ENCODE data around the gene CLIC3.

The CLIC3 gene

DNA sequence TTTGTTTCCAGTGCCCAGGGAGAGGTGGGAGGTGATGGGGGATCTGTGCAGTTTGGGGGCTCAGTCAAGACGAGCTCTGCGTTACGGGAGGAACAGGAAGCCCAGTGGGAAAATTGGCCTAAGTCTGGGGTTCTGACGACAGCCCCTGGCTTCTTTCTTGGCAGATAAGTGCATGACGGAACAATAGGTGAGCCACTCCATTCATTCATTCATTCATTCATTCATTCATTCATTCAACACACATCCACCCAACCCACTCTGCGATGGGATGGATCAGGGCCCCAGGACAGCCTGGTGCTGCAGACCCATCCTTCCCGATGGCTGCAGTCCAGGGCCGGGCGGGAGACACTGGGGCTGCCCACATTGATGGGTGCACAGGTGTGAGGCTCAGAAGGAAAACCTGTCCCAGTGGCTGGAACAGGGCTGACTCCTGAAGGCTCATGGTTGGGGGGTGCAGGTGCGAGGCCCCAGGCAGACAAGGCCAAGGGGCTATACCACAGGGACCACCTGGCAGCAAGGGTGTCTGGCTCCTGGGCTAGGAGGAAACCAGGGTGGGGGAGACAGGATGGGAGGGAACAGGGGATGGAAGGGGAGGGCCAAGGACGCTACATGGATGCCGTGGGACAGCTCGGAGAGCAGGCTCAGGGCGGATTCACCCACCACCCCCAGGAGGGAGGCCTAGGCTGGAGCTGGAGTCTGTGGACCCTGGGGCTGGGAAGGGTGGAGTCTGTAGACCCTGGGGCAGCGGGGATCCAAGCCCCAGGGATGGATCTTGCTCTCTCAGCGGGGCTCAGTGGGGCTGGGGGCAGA, 15.5 kb downstream of the CLIC3 start:
- no peak for DNase-seq (ENCODE audit: low spot score)

DNA sequence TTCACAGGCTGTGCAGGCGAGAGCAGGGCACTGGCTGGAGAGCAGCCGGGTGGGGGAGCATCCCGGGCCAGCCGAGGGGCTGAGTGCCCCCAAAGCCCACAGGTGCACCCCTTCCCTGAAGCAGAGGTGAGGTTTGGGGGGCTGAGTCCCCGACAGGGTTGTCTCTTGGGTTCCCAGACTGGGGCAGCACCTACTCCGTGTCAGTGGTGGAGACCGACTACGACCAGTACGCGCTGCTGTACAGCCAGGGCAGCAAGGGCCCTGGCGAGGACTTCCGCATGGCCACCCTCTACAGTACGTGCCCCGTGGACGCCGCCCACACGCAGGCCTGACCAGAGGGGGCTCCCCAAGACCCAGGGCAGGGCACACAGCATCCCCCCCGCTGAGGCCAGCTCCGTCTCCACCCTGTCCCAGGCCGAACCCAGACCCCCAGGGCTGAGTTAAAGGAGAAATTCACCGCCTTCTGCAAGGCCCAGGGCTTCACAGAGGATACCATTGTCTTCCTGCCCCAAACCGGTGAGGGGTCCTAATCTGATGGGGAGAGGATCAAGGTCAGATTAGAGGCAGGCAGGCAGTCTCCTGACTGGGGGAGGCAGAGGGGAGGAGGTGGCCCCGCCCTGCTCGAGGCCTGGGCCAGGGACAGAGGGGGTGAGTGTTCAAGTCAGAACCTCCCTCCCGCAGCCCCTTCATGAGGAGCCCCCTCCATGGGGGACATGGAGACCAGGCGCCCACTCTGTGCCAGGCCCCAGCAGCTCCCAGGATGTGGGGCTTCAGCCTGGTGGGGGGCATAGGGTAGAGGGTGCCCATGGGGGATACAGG, 16.4 kb downstream of the CLIC3 start:
- DNase-seq (ENCODE audit: low spot score) = no peak

DNA sequence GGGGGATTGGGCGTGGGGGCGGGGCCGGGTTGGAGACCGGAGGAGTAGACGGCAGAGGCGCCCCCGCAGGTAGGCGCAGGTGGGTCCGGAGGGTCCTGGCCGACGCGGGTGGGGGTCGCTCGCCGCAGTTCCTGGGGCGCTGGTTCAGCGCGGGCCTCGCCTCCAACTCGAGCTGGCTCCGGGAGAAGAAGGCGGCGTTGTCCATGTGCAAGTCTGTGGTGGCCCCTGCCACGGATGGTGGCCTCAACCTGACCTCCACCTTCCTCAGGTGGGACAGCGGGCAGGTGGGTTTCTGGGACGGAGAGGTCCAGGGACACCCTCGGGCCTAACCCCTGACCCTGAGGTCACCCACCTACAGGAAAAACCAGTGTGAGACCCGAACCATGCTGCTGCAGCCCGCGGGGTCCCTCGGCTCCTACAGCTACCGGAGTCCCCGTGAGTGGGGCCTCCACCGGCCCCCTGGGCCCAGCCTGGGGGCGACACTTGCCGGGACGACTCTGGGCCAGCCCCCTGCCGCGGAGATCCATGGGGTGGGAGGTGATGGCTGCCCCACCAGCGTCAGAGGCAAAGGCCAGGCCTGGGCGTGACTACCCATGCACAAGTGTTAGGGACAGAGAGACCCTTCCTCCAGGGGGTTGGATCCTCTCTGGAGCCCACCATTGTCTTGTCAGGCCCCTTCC, 17.4 kb downstream of the CLIC3 start:
- no peak for DNase-seq (ENCODE audit: low spot score)

DNA sequence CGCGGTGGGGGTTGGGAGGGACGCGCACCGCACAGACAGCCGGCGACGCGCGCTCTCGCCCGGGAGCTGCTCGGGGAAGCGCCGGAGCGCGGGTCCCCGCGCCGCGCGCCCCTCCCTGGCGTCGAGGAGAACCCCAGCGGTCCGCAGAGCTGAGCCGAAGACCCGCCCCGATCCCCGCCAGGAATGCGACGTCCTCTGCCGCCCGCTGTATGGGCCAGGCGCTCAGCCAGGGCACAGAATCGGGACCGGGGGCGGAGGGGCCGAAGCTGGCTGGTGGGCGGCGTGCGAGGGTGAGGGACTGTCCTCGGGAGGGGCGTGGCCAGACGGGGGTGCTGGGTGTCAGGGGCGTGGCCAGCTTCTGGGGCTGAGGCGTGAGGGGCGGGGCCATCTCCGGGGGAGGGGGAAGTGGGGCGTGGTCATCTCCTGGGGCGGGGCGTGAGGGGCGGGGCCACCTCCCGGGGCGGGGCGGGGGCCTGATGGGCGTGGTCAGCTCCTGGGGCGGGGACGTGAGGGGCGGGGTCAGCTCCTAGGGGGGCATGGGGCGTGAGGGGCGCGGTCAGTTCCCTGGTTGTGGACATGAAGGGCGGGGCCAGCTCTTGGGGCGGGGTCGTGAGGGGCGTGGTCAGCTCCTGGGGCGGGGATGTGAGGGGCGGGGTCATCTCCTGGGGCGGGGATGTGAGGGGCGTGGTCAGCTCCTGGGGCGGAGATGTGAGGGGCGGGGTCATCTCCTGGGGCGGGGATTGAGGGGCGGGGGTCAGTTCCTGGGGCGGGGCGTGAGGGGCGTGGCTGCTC, 18.1 kb downstream of the CLIC3 start:
- DNase-seq (ENCODE audit: low spot score) = peak; percentile 87

DNA sequence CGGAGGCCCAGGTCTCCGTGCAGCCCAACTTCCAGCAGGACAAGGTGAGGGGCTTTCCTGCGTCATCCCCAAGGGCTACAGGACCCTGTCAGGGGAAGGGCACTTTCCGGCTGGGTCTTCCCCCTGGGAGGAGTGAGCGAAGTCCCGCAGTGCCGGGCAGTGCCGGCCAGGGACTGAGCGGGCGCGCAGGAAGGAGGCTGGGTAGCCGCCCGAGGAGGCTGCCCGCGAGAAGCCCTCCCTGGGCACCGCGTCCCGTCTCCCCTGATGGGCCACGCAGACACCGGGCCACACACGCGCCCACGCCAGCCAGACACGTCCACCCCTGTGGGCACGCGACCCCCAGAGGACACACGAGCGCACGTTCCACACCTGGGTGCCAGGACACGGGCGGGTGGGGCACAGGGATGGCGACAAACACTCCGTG, 18.7 kb downstream of the CLIC3 start:
- DNase-seq (ENCODE audit: low spot score) = no peak

DNA sequence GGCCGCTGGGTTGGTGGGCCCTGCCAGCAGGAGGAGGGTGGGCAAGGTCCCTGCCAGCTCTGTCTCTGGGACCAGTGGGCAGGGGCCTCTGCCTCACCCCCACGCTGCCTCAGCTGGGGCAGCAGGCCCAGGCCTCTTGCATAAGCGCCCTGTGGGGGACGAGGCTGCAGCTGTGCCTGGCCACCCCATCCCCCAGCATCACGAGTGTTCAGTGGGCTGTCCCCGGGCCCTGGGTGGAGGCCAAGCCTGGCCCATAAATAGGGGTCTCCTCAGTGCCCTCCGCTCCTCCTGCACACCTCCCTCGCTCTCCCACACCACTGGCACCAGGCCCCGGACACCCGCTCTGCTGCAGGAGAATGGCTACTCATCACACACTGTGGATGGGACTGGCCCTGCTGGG, 19.1 kb downstream of the CLIC3 start, which contains the start of gene PTGDS:
TSS of gene PTGDS (plus strand) at position 282 of the 400 bp plus-strand sequence. CDS start at position 357, 75 bp downstream.
- DNase-seq (ENCODE audit: low spot score) = no peak

DNA sequence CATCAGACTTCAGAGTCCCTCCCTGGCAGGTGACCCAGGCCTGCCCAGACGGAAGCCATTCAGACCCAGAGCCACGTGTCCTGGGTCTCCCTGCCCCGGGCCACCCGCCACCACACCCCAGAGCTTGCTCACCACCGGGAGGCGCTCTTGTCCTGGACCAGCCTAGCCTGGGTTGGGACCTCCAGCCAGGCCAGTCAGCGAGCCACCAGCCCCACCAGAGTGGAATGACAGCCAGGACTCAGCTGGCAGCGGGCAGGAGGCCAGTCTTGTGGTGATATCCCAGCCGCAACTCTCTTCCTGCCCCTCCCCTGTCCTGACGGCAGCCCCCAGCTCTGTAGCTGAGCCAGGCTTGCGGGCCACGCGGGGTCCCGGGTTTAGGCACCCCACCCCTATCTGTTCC, 20.7 kb downstream of the CLIC3 start:
- no peak for DNase-seq (ENCODE audit: low spot score)

DNA sequence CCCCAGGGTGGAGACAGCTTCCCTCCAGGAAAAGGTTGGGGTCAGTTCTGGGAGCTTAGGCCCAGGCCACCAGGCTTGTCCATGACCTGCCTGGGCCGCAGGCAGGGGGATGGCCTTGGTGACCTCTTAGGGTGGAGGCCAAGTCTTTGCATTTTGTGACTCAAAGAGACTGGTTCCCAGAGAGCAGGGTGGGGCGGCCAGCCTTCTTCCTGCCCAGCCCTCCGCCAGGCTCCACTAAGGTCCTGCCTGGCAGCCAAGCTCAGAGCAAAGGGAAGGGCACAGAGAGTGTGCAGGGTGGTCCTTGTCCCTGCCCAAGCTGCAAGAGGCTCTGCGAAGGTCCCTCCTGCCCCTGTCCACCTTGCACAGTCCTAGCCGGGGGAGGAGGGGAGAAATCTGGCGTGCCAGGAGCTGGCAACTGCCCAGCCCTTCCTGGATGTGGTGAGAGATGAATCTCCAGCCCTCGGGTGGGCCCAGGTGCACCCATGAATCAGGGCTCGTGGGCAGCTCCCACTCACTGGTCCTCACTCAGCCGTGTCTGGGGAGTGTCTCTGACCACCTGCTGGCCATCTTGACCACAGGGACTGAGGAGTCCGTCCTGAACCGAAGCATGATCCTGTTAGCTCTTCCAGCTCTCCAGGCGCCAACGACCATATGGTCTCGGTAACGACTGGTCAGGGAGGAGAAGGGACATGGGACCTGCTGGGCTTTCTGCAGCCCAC, 21.4 kb downstream of the CLIC3 start:
- DNase-seq (ENCODE audit: low spot score) = no peak

DNA sequence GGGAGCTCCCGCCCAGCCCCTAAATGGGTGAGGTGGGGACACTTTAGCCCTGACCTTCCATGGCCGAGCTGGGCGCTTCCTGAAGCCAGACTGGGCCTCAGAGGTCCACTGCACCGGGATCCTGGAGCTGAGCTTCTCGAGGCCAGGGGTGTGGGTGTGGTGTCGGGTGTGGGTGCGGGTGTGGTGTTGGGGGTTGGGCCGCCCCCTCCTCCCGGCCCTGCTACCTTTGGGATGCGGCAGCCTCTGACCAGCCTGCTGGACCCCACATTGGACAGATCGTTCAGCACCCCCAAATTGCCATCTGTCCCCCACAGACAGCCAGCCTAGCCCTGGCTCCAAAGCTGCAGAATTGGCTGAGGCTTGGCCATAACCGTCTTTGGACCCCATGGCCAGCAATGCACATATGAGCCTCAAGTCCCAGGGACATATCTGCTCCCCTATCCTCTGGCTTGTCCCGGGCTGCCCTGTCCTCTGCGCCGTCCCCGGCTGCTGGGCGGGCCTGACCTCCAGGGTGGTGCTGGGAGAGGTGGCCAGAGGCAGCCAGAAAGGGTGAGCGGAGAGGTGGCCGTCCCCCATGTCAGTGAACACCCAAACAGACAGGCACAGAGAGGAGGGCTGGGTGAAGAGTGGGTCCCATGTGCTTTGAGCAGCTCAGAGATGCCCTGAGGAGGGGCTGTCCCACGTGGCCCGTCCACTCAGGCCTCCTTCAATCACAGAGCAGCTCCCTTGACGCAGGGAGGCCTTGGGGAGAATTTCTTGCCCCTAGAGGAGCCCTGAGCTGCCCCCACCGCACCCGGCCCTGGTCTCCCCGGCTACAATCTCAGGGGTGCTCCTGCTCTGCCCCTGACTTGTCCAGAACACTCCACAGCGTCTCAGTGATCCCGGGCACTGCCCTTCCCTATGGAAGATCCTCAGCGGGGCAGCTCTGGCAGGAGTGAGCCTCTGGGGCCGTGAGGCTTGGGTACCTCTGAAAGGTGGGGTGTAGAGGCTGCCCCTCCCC, 22.4 kb downstream of the CLIC3 start:
- DNase-seq (ENCODE audit: low spot score) = no peak

DNA sequence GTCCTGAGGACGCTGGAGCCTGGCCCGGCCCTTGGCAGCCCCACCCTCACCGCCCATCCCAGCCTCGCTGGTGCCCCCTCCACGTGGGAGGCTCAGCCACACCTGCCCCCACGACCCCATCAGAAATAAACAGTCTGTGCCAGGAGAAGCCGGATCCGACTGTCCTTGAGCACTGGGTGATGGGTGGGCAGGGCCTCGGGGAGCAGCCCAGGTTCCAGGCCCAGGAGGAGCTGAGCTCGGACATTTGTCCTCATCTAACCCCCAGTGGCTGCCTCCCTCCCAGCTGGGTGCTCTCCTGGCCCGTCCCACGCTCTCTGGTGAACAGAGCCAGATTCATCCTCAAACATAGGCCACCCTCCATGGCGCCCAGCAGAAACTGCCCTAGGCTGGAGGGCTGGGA, 23.6 kb downstream of the CLIC3 start:
- DNase-seq (ENCODE audit: low spot score) = no peak

DNA sequence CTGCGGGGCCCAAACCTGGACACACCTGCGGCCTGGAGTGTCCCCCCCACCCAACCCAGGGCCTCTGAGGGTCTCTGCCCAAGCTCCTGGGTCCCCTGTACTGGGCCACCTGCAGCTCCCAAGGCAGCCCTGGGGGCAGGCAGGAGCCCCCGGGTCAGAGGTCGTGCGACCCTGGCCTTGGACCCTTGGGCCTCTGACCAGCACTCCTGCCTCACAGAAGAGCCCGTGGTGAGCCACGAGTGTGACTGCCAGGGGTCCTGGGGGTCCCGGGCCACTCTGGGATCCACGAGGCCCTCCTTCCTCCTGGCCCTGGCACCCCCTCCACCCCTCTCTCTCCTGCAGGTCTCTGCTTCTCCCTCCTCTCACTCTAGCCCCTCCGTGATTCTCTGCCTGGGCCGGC, 24.0 kb downstream of the CLIC3 start:
- no peak for DNase-seq (ENCODE audit: low spot score)

DNA sequence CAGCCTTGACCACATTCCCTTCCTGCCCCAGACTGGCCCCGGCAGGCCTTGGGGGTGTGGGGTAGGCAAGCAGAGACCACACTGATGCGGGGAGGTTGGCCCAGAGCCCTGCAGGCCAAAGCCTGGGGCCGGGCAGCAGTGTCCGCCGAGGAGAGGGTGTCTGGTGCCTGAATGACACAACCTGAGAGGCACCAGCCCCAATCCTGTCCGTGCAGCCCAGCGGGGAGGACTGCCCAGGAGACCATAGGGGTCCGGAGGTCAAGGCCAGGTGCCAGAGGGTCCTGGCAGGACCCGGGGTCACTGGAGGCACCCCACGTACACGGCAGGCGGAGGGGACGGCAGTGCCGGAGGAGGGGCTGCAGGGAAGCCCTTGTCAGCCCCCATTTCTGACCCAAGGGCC, 24.6 kb downstream of the CLIC3 start:
- DNase-seq (ENCODE audit: low spot score) = no peak

DNA sequence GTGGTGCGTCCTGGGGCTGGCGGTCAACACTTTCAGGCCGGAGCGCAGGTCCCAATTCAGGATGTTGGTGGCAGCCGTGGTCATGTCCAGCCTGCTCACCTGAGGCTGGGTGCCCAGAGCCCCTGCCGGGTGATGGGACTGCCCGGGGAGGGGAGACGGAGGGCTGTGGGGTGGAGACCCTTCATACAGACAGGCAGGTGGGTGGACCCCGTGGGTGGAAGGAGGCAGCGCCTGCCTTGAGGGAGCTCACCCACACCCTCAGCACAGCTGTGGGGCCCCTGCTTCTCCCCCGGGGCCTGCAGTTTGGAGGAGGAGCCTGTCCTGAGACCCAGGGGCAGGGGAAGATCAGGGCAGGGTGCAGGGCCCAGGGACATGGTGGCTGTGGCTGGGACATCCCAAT, 26.0 kb downstream of the CLIC3 start:
- no peak for DNase-seq (ENCODE audit: low spot score)

DNA sequence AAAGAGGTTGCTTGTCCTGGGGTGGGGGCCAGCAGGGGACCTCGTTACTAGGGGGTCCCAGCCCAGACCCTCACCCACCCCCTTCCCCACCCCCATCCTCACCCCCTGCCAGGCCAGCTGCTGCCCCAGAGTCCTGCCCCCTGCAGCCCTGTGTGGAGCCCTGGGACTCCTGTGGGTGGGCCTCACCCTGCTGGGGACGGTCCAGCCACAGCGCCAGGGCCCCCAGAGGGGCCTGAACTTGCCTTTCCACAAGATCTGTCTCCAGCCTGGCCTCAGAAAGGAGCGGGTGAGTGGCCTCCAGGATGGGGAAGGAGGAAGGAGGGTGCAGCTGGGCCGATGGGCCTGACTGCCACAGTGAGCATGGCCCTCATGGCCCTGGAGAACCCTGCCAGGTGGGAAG, 26.6 kb downstream of the CLIC3 start:
- no peak for DNase-seq (ENCODE audit: low spot score)

DNA sequence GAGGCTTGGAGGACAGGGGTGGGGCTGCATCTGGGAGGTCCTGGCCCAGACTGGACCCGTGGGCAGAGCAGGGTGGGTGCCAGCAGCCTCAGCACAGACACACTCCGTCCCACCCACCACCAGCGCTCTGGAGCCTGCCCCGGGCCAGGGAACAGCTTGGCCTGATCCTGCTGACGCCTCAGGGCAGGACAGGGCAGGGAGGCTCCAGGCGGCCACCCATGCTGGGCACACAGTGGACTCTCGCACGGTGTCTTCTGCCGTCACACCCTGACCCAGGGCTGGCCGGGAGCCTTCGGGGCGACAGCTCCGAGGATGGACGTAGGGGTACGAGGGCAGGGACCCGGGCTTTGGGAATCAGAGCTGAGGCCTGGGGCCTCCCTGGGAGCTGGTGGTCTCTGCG, 27.2 kb downstream of the CLIC3 start:
- DNase-seq (ENCODE audit: low spot score) = no peak

DNA sequence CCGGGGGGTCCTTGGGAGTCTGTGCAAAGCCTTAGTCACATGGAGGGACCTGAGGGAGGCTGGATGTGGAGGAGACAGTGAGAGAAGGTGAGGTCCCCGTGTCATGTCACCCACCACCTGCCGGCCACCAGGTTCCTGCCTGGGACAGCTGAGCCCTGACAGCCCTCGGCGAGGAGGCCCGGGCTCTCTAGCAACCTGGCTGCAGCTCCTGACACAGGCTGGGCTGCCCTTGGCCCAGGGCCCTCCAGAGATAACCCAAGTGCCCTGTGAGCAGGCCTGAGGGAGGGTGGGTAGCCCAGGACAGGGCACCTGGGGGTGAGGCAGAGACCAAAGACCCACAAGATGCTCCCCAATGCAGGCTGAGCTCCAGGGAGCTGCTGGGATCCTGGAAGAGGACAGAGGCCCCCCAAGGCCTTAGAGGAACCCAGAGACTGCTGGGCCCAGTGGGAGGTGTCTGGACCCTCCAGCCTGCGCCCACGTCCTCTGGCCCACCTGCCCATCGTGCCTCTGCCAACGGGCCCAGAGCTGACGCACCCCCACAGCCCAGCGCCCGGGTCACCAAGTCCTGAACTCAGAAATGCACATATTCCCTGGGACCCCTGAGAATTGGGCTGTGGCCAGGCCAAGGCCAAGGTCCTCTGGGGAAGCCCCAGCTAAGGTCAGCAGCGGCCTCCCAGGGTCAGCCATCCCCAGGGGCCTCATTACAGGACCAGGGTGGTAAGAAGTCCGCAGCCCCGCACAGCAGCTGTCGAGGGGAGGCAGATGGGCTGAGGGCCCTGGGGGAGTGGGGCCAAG, 27.8 kb downstream of the CLIC3 start:
- no peak for DNase-seq (ENCODE audit: low spot score)

DNA sequence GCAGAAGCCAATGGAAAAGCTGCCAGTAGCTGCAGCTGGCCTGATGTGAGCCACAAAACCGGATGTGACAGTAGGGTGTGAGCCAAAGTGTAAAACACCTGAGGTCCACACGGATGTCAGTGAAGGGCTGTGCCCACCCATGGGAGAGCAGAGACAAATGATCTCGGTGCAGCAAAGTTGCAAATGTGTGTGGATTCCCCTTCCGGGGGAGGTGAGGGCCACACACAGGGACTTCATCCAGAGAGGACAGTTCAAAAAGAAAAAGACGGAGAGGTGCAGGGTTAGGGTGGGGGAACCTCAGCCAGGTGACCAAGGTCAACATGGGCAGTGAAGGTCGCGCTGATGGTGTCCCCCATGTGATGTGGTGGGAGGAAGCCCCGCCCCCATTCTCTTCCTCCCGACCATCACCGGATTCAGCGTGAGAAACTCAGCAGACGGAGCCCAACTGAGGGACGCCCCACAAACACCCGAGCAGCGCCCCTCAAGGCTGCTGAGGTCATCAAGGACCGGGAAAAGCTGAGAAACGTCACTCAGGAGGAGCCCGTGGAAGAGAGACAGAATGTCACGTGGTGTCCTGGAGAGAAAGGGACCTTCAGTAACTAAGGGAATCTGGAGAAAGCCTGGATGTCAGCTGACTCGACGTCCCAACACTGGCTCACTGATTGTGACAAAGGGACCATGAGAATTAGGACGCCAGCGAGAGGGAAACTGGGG, 30.4 kb downstream of the CLIC3 start:
- DNase-seq (ENCODE audit: low spot score) = no peak

DNA sequence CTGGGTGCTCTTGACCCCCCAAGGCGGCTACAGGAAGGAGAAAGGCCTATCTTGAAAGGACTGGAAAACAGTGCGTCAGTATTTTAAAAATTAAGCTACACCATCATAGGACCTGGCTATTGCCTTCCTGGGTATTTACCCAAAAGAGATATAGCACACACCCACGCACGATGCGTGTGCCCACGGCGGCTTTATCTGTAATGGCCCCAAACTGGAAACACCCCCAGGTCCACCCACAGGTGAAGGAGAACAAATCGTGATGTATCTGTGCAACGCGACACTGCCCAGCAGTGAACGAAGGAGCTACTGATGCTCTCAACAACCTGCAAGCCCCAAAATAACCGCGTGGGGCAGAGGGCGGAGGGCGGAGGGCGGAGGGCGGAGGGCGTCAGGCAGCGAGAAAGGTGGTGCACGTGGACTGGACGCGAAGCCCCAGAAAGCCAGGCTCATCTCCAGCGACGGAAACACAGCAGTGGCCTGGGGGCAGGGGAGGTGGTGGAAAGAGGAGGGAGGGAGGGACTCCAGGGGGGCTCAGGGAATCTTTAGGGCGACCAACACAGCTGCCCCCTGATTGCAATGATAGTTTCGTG, 31.4 kb downstream of the CLIC3 start:
- DNase-seq (ENCODE audit: low spot score) = no peak
